Breast epithelium (tissue), 4 donors: ENCODE results near the gene ZDHHC23. TPM values are rescaled to one million over a fixed set of nuclear protein-coding genes. Genes with fewer than 3 reads are reported as not detected.

ENCODE experiments used
- DNase-seq, 2 donors: peaks; one replicate each; pipeline ENCODE4 v3.0.0-alpha.2; 2019; ENCODE audit warnings: low spot score in 2 of 2
- H3K27ac ChIP-seq, 2 donors: fragments of 200-600 bp; sonication (generic) in 1 of 2; one replicate each; pipeline ENCODE4 v1.5.1; 2016 to 2019; ENCODE audit warnings: mild to moderate bottlenecking in 1 of 2
- H3K27me3 ChIP-seq, 2 donors: fragments of 200-600 bp; sonication (generic) in 1 of 2; one replicate each; pipeline versions ENCODE4 v1.5.1 to v1.6.0; 2017 to 2019; ENCODE audit warnings: control low read depth in 1 of 2, mild to moderate bottlenecking in 1 of 2
- H3K36me3 ChIP-seq: fragments of 200-600 bp; one replicate; pipeline ENCODE4 v1.5.1; 2019
- H3K4me1 ChIP-seq, 2 donors: fragments of 200-600 bp; sonication (generic); one replicate each; pipeline ENCODE4 v1.5.1; 2016 to 2019; ENCODE audit warnings: control low read depth in 1 of 2
- H3K4me3 ChIP-seq, 3 donors: fragments of 200-600 bp; sonication (generic); 1 replicate in 2 of 3; 2 replicates in 1 of 3; pipeline ENCODE4 v1.5.1; 2016 to 2019; ENCODE audit warnings: mild to moderate bottlenecking in 3 of 3, moderate library complexity in 2 of 3
- H3K9me3 ChIP-seq, 2 donors: fragments of 200-600 bp; sonication (generic) in 1 of 2; one replicate each; pipeline ENCODE4 v1.5.1; 2016 to 2019; ENCODE audit warnings: control low read depth in 1 of 2
- POLR2A ChIP-seq: fragments of 450-650 bp; IDR thresholded peaks from one replicate; pipeline ENCODE4 v1.6.1; 2016; ENCODE audit warnings: antibody characterized with exemption, mild to moderate bottlenecking, moderate library complexity
- POLR2AphosphoS5 ChIP-seq, 3 donors: sonication (generic); formaldehyde crosslinking; IDR thresholded peaks; one replicate each; pipeline ENCODE4 v1.6.1; 2017; ENCODE audit warnings: antibody characterized with exemption in 3 of 3
- intact Hi-C: fragments of 100-400 bp; cut with DNase I; formaldehyde crosslinking; loops from one replicate; pipeline ENCODE4 v1.15.1; 2023; ENCODE audit warnings: low total_unique reads
- total RNA-seq, 3 donors: library from RNA; depleted of rRNA; stranded (reverse); fragments of >200 nt; gene quantifications; one replicate each; pipeline ENCODE4 v1.1.0, GENCODE V29; 2016
- TF ChIP-seq, protein P1 (sequence below), 3 donors: fragments of 450-650 bp; IDR thresholded peaks; one replicate each; pipeline ENCODE4 v1.5.1; 2016 to 2017; ENCODE audit warnings: antibody characterized with exemption in 3 of 3, mild to moderate bottlenecking in 3 of 3, moderate library complexity in 3 of 3

ZDHHC23 gene
- total RNA-seq, 3 donors from 2014 or later: 3.5 to 9.2 (median 7.2) TPM

DNA sequence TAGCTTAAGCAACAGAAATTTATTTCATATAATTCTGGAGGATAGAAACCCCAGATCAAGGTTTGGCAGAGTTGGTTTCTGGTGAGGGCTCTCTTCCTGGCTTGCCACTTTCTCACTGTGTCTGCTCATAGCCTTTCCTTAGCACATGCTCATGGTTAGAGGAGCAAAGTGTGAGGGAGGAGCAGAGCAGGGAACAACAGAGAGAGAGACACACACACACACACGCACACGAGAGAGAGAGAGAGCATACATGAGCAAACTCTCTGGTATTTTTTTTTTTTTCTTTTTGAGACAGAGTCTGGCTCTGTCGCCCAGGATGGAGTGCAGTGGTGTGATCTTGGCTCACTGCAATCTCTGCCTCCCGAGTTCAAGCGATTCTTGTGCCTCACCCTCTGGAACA, 36.8 kb upstream of the ZDHHC23 start:
- no peaks in the 10 kb centered on the region for H3K27me3 ChIP-seq
- H3K36me3 ChIP-seq: peaks cover 3% of the 10 kb centered on the region
- no peak overlapping the region for H3K27ac ChIP-seq
- no peak overlapping the region for H3K4me3 ChIP-seq
- H3K9me3 ChIP-seq: no peaks in the 10 kb centered on the region
- H3K4me1 ChIP-seq: no peaks in the 10 kb centered on the region
- no peak for TF ChIP-seq POLR2AphosphoS5 (IDR thresholded peaks at IDR 0.05)
- TF ChIP-seq, protein P1, sequence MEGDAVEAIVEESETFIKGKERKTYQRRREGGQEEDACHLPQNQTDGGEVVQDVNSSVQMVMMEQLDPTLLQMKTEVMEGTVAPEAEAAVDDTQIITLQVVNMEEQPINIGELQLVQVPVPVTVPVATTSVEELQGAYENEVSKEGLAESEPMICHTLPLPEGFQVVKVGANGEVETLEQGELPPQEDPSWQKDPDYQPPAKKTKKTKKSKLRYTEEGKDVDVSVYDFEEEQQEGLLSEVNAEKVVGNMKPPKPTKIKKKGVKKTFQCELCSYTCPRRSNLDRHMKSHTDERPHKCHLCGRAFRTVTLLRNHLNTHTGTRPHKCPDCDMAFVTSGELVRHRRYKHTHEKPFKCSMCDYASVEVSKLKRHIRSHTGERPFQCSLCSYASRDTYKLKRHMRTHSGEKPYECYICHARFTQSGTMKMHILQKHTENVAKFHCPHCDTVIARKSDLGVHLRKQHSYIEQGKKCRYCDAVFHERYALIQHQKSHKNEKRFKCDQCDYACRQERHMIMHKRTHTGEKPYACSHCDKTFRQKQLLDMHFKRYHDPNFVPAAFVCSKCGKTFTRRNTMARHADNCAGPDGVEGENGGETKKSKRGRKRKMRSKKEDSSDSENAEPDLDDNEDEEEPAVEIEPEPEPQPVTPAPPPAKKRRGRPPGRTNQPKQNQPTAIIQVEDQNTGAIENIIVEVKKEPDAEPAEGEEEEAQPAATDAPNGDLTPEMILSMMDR (IDR thresholded peaks at IDR 0.05): no peak
- no peak for TF ChIP-seq POLR2A
- no peak for DNase-seq
- intact Hi-C loops: no loop called here

DNA sequence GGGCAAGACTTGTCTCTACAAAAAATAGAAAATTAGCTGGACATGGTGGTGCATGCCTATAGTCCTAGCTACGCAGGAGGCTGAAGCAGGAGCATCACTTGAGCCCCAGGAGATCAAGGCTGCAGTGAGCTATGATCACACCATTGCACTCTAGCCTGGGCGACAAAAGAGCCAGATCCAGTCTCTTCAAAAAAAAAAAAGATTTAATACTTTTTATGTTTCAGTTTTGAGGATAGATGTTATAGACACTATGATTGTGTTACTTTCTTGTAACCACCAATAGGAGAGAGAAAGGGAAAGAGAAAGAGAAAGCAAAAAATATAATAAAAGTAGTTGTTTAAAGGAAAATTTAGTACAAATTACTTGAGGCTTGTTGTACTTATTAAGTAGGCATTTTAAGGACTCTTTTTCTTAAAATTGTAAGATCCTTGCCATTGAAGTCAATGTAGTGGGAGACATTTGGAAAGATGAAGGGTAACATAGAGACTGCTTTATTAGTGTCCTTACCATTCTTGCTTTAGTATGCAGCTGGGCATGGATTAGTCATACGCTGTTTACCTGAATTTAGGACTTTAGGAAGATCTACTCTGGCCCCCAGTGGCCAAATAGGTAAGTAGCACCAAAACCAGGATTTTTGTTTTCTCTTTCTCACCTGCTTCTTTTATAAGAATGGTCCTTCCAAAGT, 35.1 kb upstream of the ZDHHC23 start:
- H3K27ac ChIP-seq: peak overlapping the region in 1 of 2 donors; percentile 59
- TF ChIP-seq, protein P1 (IDR thresholded peaks at IDR 0.05): peak; percentile 37 to 84 (median 84)
- peak in 1 of 3 donors; percentile 20 for TF ChIP-seq POLR2AphosphoS5 (IDR thresholded peaks at IDR 0.05)
- no peak for TF ChIP-seq POLR2A
- no peaks in the 10 kb centered on the region for H3K4me1 ChIP-seq
- H3K4me3 ChIP-seq: no peak overlapping the region
- H3K27me3 ChIP-seq: no peaks in the 10 kb centered on the region
- no peaks in the 10 kb centered on the region for H3K9me3 ChIP-seq
- intact Hi-C loops: no loop called here
- H3K36me3 ChIP-seq: no peaks in the 10 kb centered on the region
- peak in 1 of 2 donors; percentile 35 for DNase-seq

DNA sequence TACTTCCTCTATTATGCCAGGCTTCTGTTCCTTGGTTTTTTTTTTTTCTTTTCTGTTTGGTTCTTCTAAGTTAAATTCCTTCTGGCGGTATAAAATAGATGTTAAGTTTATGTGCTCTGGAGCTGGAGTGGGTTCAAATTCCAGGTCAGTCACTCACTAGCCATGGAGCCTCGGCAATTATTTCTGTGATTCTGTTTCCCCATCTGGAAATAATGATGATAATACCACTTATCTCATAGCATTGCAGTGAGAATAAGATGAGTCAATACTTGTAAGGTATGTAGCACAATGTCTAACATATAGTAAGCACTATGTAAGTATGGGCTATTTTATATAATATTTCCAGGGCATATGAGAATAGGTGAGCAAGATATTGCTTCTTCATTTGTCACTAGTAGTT, 33.2 kb upstream of the ZDHHC23 start:
- H3K4me3 ChIP-seq: no peak overlapping the region
- DNase-seq: no peak
- TF ChIP-seq, protein P1 (IDR thresholded peaks at IDR 0.05): no peak
- no peak for TF ChIP-seq POLR2A
- no peak for TF ChIP-seq POLR2AphosphoS5 (IDR thresholded peaks at IDR 0.05)
- no peaks in the 10 kb centered on the region for H3K27me3 ChIP-seq
- H3K27ac ChIP-seq: no peak overlapping the region
- intact Hi-C loops: no loop called here
- no peaks in the 10 kb centered on the region for H3K36me3 ChIP-seq
- no peaks in the 10 kb centered on the region for H3K4me1 ChIP-seq
- H3K9me3 ChIP-seq: no peaks in the 10 kb centered on the region

DNA sequence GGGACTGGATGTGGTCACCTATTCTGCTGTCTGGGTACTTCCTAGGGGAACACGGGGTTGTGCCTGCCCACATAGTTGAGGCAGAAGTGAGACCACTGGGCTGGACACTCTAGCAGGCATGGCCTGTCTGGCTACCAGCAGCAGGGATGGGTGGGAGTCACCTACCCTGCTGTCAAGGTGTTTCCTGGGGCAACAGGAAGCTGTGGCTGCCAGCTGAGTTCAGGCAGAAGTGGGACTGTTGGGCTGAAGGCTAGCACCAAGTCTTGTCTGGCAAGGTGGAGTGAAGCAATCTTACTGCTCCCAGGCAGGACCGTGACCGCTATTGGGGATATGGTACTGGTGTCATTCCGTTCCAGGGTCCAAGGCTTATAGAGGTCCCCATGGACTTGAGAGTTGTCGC, 20.3 kb upstream of the ZDHHC23 start:
- no peak for DNase-seq
- no peak overlapping the region for H3K4me3 ChIP-seq
- H3K9me3 ChIP-seq: peaks cover 0 to 14% of the 10 kb centered on the region in 2 donors
- TF ChIP-seq POLR2A: no peak
- TF ChIP-seq, protein P1 (IDR thresholded peaks at IDR 0.05): no peak
- TF ChIP-seq POLR2AphosphoS5 (IDR thresholded peaks at IDR 0.05): no peak
- no peaks in the 10 kb centered on the region for H3K36me3 ChIP-seq
- no peaks in the 10 kb centered on the region for H3K27me3 ChIP-seq
- H3K4me1 ChIP-seq: no peaks in the 10 kb centered on the region
- no peak overlapping the region for H3K27ac ChIP-seq
- intact Hi-C loops: no loop called here

DNA sequence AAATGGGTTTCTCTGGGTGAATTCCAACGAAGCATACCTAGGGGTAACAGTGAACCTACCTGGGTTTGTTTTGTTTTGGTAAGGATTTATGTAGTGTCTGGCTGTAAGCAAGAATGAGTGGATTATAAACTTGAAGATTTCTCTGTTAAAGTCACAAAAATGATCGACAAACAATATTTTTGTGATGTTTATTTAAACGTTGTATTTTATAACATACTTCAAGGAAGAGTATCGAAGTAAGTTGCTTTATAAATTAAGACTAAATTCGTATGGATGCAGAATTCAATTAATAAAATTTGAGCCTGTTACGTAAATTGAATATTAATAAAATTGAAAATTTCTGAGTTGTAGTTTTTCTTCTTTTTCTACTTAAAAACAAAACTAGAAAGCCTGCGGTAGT, 982 bp upstream of the ZDHHC23 start:
- Histone ChIP-seq H3K4me3 (peak overlapping the region in 2 of 3 donors; percentile 75 to 82), H3K36me3 (no peaks in the 10 kb centered on the region), H3K4me1 (no peaks in the 10 kb centered on the region), H3K27me3 (no peaks in the 10 kb centered on the region), H3K9me3 (no peaks in the 10 kb centered on the region), H3K27ac (no peak overlapping the region)
- intact Hi-C loops: no loop called here
- DNase-seq: no peak
- TF ChIP-seq POLR2A: no peak
- no peak for TF ChIP-seq POLR2AphosphoS5 (IDR thresholded peaks at IDR 0.05)
- TF ChIP-seq, protein P1 (IDR thresholded peaks at IDR 0.05): no peak
